GM12864 (cell line): ENCODE measurements around the gene CRYL1.

Experiments
- DNase-seq: peaks from one replicate; pipeline ENCODE4 v3.0.0-alpha.2; 2011; ENCODE audit warnings: low read depth
- H3K4me3 ChIP-seq: 2 replicates; pipeline ENCODE4 v1.5.1; 2011; ENCODE audit warnings: mild to moderate bottlenecking, low read depth, low read length, control low read depth
- CTCF ChIP-seq: IDR thresholded peaks from 2 replicates; pipeline ENCODE4 v1.5.1; 2011; ENCODE audit warnings: low read depth, mild to moderate bottlenecking, moderate library complexity, low read length, control low read depth, inconsistent platforms; ENCODE audit errors: missing control alignments

The CRYL1 gene

DNA sequence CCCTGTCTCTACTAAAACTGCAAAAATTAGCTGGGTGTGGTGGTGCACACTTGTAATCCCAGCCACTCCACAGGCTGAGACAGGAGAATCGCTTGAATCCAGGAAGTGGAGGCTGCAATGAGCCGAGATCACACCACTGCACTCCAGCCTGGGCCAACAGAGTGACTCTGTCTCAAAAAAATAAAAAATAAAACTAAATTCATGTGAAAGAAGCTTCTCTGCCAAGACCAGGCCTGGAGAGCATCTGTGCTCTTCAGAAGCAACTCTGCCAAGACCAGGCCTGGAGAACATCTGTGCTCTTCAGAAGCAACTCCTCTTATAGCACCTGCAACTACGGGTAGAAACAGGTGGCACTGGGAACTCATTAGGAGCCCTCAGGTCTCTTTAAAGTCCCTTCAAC lies 37.7 kb downstream of the CRYL1 start:
- DNase-seq, result no peak
- TF ChIP-seq CTCF, result no peak

DNA sequence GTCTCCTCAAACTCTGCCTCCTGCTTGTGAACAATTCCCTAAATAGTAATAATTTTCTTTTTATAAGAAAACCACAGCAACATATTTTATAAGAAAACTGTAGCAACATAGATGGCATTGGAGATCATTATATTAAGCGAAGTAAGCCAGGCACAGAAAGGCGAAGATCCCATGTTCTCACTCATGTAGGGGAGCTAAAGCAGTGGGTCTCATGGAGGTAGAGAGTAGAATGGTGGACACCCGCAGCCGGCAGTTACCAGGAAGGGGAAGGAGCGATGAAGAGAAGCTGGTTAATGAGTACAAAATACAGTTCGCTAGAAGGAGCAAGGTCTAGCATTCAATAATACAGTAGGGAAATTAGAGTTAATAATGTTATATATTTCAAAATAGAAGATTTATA lies 42.9 kb downstream of the CRYL1 start:
- DNase-seq, result no peak
- no peak for TF ChIP-seq CTCF
- no peak overlapping the region for H3K4me3 ChIP-seq

More for the DNA sequence above, 37.7 kb downstream of the CRYL1 start:
- no peak overlapping the region for H3K4me3 ChIP-seq

DNA sequence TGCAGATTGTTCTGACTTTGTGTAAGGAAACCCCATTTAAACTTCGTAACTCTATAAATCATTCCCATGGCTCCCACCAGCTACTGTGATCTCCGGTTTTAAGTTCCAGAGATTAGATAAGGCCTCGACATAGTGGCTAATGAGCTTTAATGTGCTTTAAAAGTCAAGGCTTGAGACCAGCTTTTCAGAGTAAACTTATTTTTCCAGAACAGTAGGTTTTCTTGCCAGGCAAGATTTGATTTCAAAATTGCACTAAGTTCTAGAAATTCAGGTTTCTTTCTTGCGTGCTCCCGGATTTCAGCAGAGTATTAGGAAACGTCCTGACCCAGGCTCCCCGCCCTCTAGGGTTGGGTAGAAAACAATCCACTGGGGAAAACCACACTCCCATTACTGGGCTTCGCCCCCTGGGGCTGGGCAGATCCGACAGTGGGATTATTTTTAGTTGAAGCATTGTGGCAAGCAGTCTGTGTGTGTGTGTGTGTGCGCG lies 43.3 kb downstream of the CRYL1 start:
- no peak for DNase-seq
- no peak for TF ChIP-seq CTCF

GRCh38 chr13:20477394-20477793 lies 48.3 kb downstream of the CRYL1 start:
- no peak for DNase-seq
- TF ChIP-seq CTCF, result no peak
- no peak overlapping the region for H3K4me3 ChIP-seq

More for the DNA sequence above, 43.3 kb downstream of the CRYL1 start:
- no peak overlapping the region for H3K4me3 ChIP-seq

DNA sequence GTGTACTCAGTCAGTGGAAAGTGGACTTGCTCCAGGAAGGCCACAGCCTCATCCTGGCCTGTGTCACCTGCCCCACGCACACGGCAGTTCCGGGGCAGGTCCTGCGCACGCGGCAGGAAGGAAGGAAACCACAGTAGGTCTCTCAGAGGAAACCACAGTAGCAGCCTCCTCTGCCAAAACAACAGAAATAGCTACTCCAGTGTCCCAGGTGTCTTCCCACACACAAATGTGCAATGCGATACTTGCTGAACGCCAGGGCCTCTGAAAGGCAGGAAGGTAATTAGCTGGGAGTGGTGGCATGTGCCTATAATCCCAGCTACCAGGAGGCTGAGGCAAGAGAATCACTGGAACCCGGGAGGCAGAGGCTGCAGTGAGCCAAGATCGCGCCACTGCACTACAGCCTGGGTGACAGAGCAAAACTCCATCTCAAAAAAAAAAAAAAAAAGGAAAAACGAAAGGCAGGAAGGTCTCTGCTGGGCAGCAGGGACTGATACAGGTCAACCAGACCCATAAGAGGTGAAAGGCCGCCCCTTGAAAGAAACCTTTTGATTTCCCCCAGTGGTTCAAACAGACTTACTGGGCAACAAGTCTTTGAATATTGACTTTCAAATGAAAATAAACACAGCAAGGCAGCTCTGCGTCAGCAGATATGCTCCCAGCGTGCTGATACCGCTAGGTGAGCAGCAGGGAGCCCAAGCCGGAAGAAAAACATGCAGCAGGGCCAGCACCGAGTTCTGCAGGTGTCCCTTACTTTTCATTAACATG lies 49.5 kb downstream of the CRYL1 start:
- peak; percentile 73 for DNase-seq
- TF ChIP-seq CTCF, result no peak
- H3K4me3 ChIP-seq, result no peak overlapping the region

- DNase-seq, result no peak
These were observed 51.1 kb downstream of the CRYL1 start for GRCh38 chr13:20474515-20474914.

More at GRCh38 chr13:20474515-20474914, 51.1 kb downstream of the CRYL1 start:
- TF ChIP-seq CTCF, result no peak
- H3K4me3 ChIP-seq, result no peak overlapping the region
